MM.1S (cell line): Measurements from ENCODE around the gene MAPK7.

ENCODE experiments used
- DNase-seq: peaks from one replicate; pipeline ENCODE4 v3.0.0-alpha.2; 2015
- H2AFZ ChIP-seq: fragments of 300-600 bp; sonication (generic); 2 replicates; pipeline ENCODE4 v1.6.0; 2016; ENCODE audit warnings: antibody characterized with exemption, low read length
- H3F3A ChIP-seq: fragments of 300-600 bp; sonication (generic); 2 replicates; pipeline ENCODE4 v1.6.1; 2016; ENCODE audit warnings: mild to moderate bottlenecking, antibody characterized with exemption, low read length, moderate library complexity, mixed read lengths; ENCODE audit not compliant: insufficient read depth
- H3K27ac ChIP-seq: fragments of 300-600 bp; sonication (generic); 2 replicates; pipeline ENCODE4 v1.5.1; 2016; ENCODE audit warnings: mild to moderate bottlenecking, low read length
- H3K27me3 ChIP-seq: fragments of 300-600 bp; sonication (generic); replicated peaks from 2 replicates; pipeline ENCODE4 v1.6.0; 2016; ENCODE audit warnings: low read length; ENCODE audit not compliant: insufficient read depth
- H3K36me3 ChIP-seq: fragments of 300-600 bp; sonication (generic); replicated peaks from 2 replicates; pipeline ENCODE4 v1.6.1; 2016; ENCODE audit warnings: mild to moderate bottlenecking, low read length, mixed read lengths; ENCODE audit not compliant: insufficient read depth
- H3K4me1 ChIP-seq: fragments of 300-600 bp; sonication (generic); 2 replicates; pipeline ENCODE4 v1.6.1; 2016; ENCODE audit warnings: low read length, mixed read lengths
- H3K4me2 ChIP-seq: fragments of 300-600 bp; sonication (generic); 2 replicates; pipeline ENCODE4 v1.6.0; 2016; ENCODE audit warnings: low read depth, low read length
- H3K4me3 ChIP-seq: fragments of 300-600 bp; sonication (generic); 2 replicates; pipeline ENCODE4 v1.5.1; 2016; ENCODE audit warnings: low read length, mixed read lengths
- H3K79me2 ChIP-seq: fragments of 300-600 bp; sonication (generic); 2 replicates; pipeline ENCODE4 v1.6.1; 2016; ENCODE audit warnings: mixed run types, low read length, mixed read lengths
- H3K9ac ChIP-seq: fragments of 300-600 bp; sonication (generic); 2 replicates; pipeline ENCODE4 v1.6.1; 2016; ENCODE audit warnings: low read length, mixed read lengths
- H3K9me2 ChIP-seq: fragments of 300-600 bp; sonication (generic); replicated peaks from 2 replicates; pipeline ENCODE4 v1.6.1; 2016; ENCODE audit warnings: mild to moderate bottlenecking, low read length, mixed read lengths; ENCODE audit not compliant: insufficient read depth
- H3K9me3 ChIP-seq: fragments of 300-600 bp; sonication (generic); replicated peaks from 2 replicates; pipeline ENCODE4 v1.6.1; 2016; ENCODE audit warnings: mild to moderate bottlenecking, low read length, mixed read lengths; ENCODE audit not compliant: insufficient read depth
- H4K20me1 ChIP-seq: fragments of 300-600 bp; sonication (generic); 2 replicates; pipeline ENCODE4 v1.6.1; 2016; ENCODE audit warnings: mild to moderate bottlenecking, low read length, moderate library complexity, mixed read lengths; ENCODE audit not compliant: insufficient read depth
- CTCF ChIP-seq: fragments of 300-600 bp; sonication (generic); IDR thresholded peaks from 2 replicates; pipeline ENCODE4 v1.5.1; 2016; ENCODE audit warnings: antibody characterized with exemption, low read length, mixed read lengths
- EZH2 ChIP-seq: fragments of 300-600 bp; sonication (generic); optimal IDR thresholded peaks from 2 replicates; pipeline ENCODE3; 2017; ENCODE audit warnings: low read depth, mild to moderate bottlenecking, antibody characterized with exemption, low read length, mixed read lengths
- EZH2phosphoT487 ChIP-seq: fragments of 300-600 bp; sonication (generic); IDR thresholded peaks from 2 replicates; pipeline ENCODE4 v1.6.1; 2018; ENCODE audit warnings: antibody characterized with exemption, low read length

MAPK7 gene

GRCh38 chr17:19415806-19416775 is 37.8 kb downstream of the MAPK7 start:
- no peak overlapping the region for H3K4me2 ChIP-seq
- no peaks in the 10 kb centered on the region for H3K27me3 ChIP-seq
- no peaks in the 10 kb centered on the region for H3K9me2 ChIP-seq

GRCh38 chr17:19417611-19418010 is 39.3 kb downstream of the MAPK7 start:
- H3K9me2 ChIP-seq: no peaks in the 10 kb centered on the region
- peak; percentile 53 for DNase-seq
- peaks cover 21% of the 10 kb centered on the region for H3K4me1 ChIP-seq
- H3K9ac ChIP-seq: no peak overlapping the region
- H2AFZ ChIP-seq: 0 out of 2 replicates have a peak overlapping the region, but pooled peaks have one; percentile 9
- no peaks in the 10 kb centered on the region for H3K27me3 ChIP-seq
- no peak for TF ChIP-seq EZH2phosphoT487
- no peak for TF ChIP-seq EZH2
- TF ChIP-seq CTCF: no peak
- no peak overlapping the region for H3K4me3 ChIP-seq
- no peaks in the 10 kb centered on the region for H3K36me3 ChIP-seq
- H3K4me2 ChIP-seq: peak overlapping the region; percentile 59
- H3K27ac ChIP-seq: peak overlapping the region; percentile 27; the same call in 1 of the 2 replicates
- no peaks in the 10 kb centered on the region for H3K9me3 ChIP-seq
- H3K79me2 ChIP-seq: no peaks in the 10 kb centered on the region
- H3F3A ChIP-seq: 0 out of 2 replicates have a peak, but pooled peaks cover 6% of the 10 kb centered on the region
- no peaks in the 10 kb centered on the region for H4K20me1 ChIP-seq

More at GRCh38 chr17:19415806-19416775, 37.8 kb downstream of the MAPK7 start:
- Histone ChIP-seq H3K79me2 (no peaks in the 10 kb centered on the region), H3K27ac (no peak overlapping the region), H3K9me3 (no peaks in the 10 kb centered on the region), H3F3A (0 out of 2 replicates have a peak, but pooled peaks cover 6% of the 10 kb centered on the region), H4K20me1 (no peaks in the 10 kb centered on the region), H3K9ac (no peak overlapping the region), H3K36me3 (no peaks in the 10 kb centered on the region), H2AFZ (no peak overlapping the region), H3K4me1 (peaks cover 21% of the 10 kb centered on the region), H3K4me3 (no peak overlapping the region)
- TF ChIP-seq CTCF: no peak
- TF ChIP-seq EZH2: no peak
- no peak for TF ChIP-seq EZH2phosphoT487
- no peak for DNase-seq

- Histone ChIP-seq H3F3A (0 out of 2 replicates have a peak, but pooled peaks cover 6% of the 10 kb centered on the region), H2AFZ (0 out of 2 replicates have a peak overlapping the region, but pooled peaks have one; percentile 9), H4K20me1 (no peaks in the 10 kb centered on the region), H3K9me3 (no peaks in the 10 kb centered on the region), H3K36me3 (no peaks in the 10 kb centered on the region), H3K4me1 (peaks cover 21% of the 10 kb centered on the region), H3K9ac (no peak overlapping the region), H3K4me2 (peak overlapping the region; percentile 59; the same call in 1 of the 2 replicates), H3K9me2 (no peaks in the 10 kb centered on the region), H3K27ac (peak overlapping the region; percentile 27; the same call in 1 of the 2 replicates), H3K27me3 (no peaks in the 10 kb centered on the region), H3K4me3 (no peak overlapping the region), H3K79me2 (no peaks in the 10 kb centered on the region)
- DNase-seq: peak; percentile 16
- TF ChIP-seq EZH2 (no peak), EZH2phosphoT487 (no peak), CTCF (no peak)
These were observed 40.1 kb downstream of the MAPK7 start for GRCh38 chr17:19418251-19418992.
